ENCODE measurements around the gene SPTLC2. TPM values are rescaled to one million over a fixed set of nuclear protein-coding genes. Genes with fewer than 3 reads are reported as not detected.
A peak's percentile ranks its signal among the peaks of the same experiment; 100 is the strongest.

Gene SPTLC2
- total RNA-seq, 1 donor, result 36.7 TPM

DNA sequence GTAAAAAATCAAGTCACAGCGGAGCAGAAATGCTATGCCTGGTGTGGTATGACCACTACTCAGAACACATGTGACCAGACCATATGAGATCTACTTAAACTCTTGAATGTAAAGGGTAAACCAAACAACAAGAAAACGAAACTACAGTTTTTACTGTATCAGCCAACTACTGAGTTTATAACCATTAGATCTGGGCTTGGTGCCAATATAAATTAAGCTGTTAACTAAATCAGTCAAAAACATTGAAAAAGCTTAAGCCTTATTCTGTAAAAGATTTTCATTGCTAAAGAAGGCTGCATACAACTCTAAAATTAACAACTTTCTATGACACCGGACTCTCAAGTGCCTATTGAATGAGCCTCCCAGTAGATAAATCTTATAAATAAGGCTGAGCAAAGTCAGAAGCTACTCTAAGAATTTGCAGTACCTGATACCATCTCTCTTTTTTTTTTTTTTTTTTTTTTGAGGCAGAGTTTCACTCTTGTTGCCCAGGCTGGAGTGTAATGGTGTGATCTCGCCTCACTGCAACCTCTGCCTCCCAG, 35.4 kb downstream of the SPTLC2 start:
- DNase-seq (ENCODE audit: low read depth), result peak; percentile 80
- TF ChIP-seq, protein P1, sequence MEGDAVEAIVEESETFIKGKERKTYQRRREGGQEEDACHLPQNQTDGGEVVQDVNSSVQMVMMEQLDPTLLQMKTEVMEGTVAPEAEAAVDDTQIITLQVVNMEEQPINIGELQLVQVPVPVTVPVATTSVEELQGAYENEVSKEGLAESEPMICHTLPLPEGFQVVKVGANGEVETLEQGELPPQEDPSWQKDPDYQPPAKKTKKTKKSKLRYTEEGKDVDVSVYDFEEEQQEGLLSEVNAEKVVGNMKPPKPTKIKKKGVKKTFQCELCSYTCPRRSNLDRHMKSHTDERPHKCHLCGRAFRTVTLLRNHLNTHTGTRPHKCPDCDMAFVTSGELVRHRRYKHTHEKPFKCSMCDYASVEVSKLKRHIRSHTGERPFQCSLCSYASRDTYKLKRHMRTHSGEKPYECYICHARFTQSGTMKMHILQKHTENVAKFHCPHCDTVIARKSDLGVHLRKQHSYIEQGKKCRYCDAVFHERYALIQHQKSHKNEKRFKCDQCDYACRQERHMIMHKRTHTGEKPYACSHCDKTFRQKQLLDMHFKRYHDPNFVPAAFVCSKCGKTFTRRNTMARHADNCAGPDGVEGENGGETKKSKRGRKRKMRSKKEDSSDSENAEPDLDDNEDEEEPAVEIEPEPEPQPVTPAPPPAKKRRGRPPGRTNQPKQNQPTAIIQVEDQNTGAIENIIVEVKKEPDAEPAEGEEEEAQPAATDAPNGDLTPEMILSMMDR (IDR thresholded peaks at IDR 0.05; ENCODE audit: insufficient read depth, low read length), result no peak
- peak overlapping the region; percentile 43 for H3K4me3 ChIP-seq (ENCODE audit: low read depth, low read length)

DNA sequence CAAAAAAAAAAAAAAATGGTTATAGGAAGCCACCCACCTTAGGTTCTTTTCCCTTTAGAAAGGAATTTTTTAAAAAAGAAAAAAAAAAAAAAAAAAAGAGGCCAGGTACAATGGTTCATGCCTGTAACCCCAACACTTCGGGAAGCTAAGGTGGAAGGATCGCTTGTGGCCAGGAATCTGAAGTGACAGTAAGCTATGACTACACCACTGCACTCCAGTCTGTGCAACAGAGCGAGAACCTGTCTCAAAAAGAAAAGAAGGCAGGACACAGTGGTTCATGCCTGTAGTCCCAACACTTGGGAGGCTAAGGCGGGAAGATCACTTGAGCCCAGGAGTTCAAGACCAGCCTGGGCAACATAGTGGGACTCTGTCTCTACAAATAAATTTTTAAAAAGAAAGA, 36.0 kb downstream of the SPTLC2 start:
- no peak overlapping the region for H3K4me3 ChIP-seq (ENCODE audit: low read depth, low read length)
- TF ChIP-seq, protein P1 (IDR thresholded peaks at IDR 0.05; ENCODE audit: insufficient read depth, low read length), result no peak
- no peak for DNase-seq (ENCODE audit: low read depth)

DNA sequence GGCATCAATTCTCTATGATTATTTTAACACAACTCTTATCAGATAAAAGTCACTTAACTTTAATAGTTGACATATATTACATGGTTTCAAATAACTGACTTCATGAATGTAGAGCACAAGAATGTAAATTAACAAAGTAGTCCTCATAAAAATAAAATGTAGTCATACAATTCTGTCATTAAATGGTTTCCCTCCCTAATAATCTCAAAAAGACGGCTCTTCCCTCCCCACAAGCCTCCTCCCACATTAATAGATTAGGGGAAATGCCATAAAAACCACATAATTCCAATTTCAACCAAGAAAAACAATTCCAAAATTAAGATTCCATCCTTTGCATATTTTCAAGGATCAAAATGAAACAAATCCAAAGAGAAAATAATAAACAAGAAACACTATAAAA, 36.7 kb downstream of the SPTLC2 start:
- TF ChIP-seq, protein P1 (IDR thresholded peaks at IDR 0.05; ENCODE audit: insufficient read depth, low read length), result no peak
- H3K4me3 ChIP-seq (ENCODE audit: low read depth, low read length), result no peak overlapping the region
- no peak for DNase-seq (ENCODE audit: low read depth)

- DNase-seq (ENCODE audit: low read depth), result peak; percentile 68
- TF ChIP-seq, protein P1 (IDR thresholded peaks at IDR 0.05; ENCODE audit: insufficient read depth, low read length), result no peak
- H3K4me3 ChIP-seq (ENCODE audit: low read depth, low read length), result no peak overlapping the region
These were observed 37.4 kb downstream of the SPTLC2 start for GRCh38 chr14:77579065-77579464.

DNA sequence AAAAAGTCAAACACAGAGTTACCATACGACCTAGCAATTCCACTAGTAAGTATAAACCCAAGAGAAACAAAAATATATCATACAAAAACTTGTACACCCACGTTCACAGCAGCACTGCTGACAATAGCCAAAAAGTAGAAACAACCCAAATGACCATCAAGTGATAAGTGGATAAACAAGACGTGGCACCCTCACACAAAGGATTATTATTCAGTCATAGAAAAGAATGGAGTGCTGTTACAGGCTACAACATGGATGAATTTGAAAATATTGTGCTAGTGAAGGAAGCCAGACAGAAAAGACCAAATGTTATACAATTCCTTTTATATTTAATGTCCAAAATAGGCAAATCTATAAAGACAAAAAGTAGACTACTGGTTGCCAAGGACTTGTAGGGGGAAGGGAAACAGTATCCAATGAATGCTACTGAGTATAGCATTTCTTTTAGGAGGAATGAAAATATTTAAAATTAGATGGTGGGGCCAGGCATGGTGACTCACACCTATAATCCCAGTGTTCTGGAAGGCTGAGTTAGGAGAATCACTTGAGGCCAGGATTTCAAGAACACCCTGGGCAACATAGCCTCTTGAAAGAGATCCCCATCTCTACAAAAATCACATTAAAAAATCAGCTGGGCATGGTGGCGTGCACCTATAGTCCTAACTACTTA, 41.9 kb downstream of the SPTLC2 start:
- no peak overlapping the region for H3K4me3 ChIP-seq (ENCODE audit: low read depth, low read length)
- peak; percentile 40 for DNase-seq (ENCODE audit: low read depth)
- TF ChIP-seq, protein P1 (IDR thresholded peaks at IDR 0.05; ENCODE audit: insufficient read depth, low read length), result no peak

DNA sequence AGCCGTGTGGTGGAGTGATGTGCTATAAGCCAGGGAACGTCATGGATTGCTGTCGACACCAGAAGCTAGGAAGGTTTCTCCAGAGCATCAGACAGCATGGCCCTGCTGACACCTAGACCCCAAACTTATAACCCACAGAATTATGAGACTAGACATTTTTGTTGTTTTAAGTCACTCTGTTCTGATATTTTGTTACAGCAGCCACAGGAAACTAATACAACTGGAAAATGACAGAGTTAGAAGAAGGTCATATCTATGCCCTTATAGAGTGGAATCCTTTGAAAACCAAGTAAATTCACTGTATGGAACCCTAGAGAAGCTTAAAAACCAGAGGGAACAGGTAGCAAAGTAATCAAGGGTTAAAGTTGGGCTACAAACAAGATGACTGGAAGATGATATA, 42.5 kb downstream of the SPTLC2 start:
- TF ChIP-seq, protein P1 (IDR thresholded peaks at IDR 0.05; ENCODE audit: insufficient read depth, low read length), result no peak
- no peak for DNase-seq (ENCODE audit: low read depth)
- no peak overlapping the region for H3K4me3 ChIP-seq (ENCODE audit: low read depth, low read length)

Data from fibroblast of the aortic adventitia (primary cell).